ENCODE results near the gene UBE2K. TPM values are rescaled to one million over a fixed set of nuclear protein-coding genes. Genes with fewer than 3 reads are reported as not detected.

UBE2K gene
- total RNA-seq, 2 experiments from 2014 or later, result 60.6 to 69.5 TPM

- Mint-ChIP-seq H3K36me3 (ENCODE audit: low read depth) (peaks cover 8% of the 10 kb centered on the region), H3K9me3 (no peaks in the 10 kb centered on the region), H3K27ac (no peak overlapping the region), H3K27me3 (ENCODE audit: low read depth) (no peaks in the 10 kb centered on the region), H3K4me3 (no peak overlapping the region), H3K4me1 (ENCODE audit: low read depth) (no peaks in the 10 kb centered on the region)
- intact Hi-C loops (cut with micrococcal nuclease), result no loop called here
- DNase-seq, result no peak
- CTCF ChIA-PET, result no interaction called here
These were observed 124.0 kb downstream of the UBE2K start for GRCh38 chr4:39821951-39822350.

DNA sequence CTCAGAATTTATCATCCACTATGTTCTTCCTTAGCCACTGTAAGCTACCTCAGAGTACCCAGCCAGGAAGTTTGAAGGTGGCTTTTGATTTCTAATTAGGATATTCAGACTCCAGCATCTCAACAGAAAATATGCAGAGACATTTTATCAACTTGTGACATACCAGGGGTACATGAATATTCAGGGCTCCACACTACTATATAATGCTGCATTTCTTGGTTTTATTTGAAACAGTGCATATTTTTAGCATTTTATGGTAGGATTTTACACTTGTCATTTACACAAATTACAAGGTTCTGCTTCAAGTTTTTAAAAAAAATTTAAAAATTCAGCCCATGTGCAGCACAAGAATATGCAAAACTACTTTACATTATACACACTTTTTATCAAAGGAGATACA is 124.7 kb downstream of the UBE2K start:
- H3K27me3 Mint-ChIP-seq (ENCODE audit: low read depth), result no peaks in the 10 kb centered on the region
- intact Hi-C loops (cut with micrococcal nuclease), result no loop called here
- no peak for DNase-seq
- no peaks in the 10 kb centered on the region for H3K4me1 Mint-ChIP-seq (ENCODE audit: low read depth)
- H3K27ac Mint-ChIP-seq, result no peak overlapping the region
- CTCF ChIA-PET, result no interaction called here
- peaks cover 8% of the 10 kb centered on the region for H3K36me3 Mint-ChIP-seq (ENCODE audit: low read depth)
- H3K4me3 Mint-ChIP-seq, result no peak overlapping the region
- H3K9me3 Mint-ChIP-seq, result no peaks in the 10 kb centered on the region

DNA sequence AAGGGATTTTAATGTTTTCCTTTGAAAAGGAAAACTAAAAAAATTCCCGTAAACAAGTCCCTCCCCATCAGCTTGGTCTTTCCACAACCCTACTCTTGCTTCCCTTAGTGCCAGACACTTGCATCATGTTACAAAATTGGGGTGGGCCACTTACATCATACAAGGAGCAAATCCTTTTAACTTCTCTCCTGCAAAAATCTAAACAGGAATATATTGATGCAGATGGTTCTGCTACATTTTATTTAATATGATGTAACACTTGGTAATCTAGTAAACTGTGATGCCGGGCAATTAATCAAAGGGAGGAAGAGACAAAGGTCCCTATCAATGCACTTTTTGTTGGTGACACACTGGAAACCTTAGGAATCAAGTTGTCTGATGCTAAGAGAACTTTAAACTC is 125.3 kb downstream of the UBE2K start:
- CTCF ChIA-PET, result no interaction called here
- H3K27me3 Mint-ChIP-seq (ENCODE audit: low read depth), result no peaks in the 10 kb centered on the region
- H3K9me3 Mint-ChIP-seq, result no peaks in the 10 kb centered on the region
- intact Hi-C loops (cut with micrococcal nuclease), result no loop called here
- no peak for DNase-seq
- no peak overlapping the region for H3K4me3 Mint-ChIP-seq
- no peaks in the 10 kb centered on the region for H3K4me1 Mint-ChIP-seq (ENCODE audit: low read depth)
- H3K27ac Mint-ChIP-seq, result peak overlapping the region; percentile 65
- peaks cover 8% of the 10 kb centered on the region for H3K36me3 Mint-ChIP-seq (ENCODE audit: low read depth)

- Mint-ChIP-seq H3K27ac (no peak overlapping the region), H3K36me3 (ENCODE audit: low read depth) (peaks cover 14% of the 10 kb centered on the region), H3K9me3 (no peaks in the 10 kb centered on the region), H3K4me1 (ENCODE audit: low read depth) (no peaks in the 10 kb centered on the region), H3K4me3 (no peak overlapping the region), H3K27me3 (ENCODE audit: low read depth) (no peaks in the 10 kb centered on the region)
- DNase-seq, result no peak
- CTCF ChIA-PET, result no interaction called here
- intact Hi-C loops (cut with micrococcal nuclease), result no loop called here
These were observed 127.2 kb downstream of the UBE2K start for GRCh38 chr4:39825090-39825489.

GRCh38 chr4:39825741-39826231 is 127.8 kb downstream of the UBE2K start:
- Mint-ChIP-seq H3K36me3 (ENCODE audit: low read depth) (peaks cover 15% of the 10 kb centered on the region), H3K4me1 (ENCODE audit: low read depth) (no peaks in the 10 kb centered on the region), H3K27me3 (ENCODE audit: low read depth) (no peaks in the 10 kb centered on the region), H3K4me3 (no peak overlapping the region), H3K9me3 (no peaks in the 10 kb centered on the region), H3K27ac (no peak overlapping the region)
- CTCF ChIA-PET, result no interaction called here
- DNase-seq, result no peak
- intact Hi-C loops (cut with micrococcal nuclease), result no loop called here

Other genes with a start within 250 kb of the UBE2K start
- gene RPL9, start 239.2 kb upstream of the UBE2K start, total RNA-seq, result 1,000 to 10,000 TPM; 2,383 to 2,428 TPM
- gene LIAS, start 239.1 kb upstream of the UBE2K start, total RNA-seq, result 10 to 100 TPM; 30.9 to 31.7 TPM
- gene UGDH, start 170.7 kb upstream of the UBE2K start, total RNA-seq, result 10 to 100 TPM; 11.7 to 14.6 TPM
- 1 to 10 TPM; 2.7 to 3.9 TPM for gene SMIM14, start 59.3 kb upstream of the UBE2K start, total RNA-seq

All from activated naive CD4-positive, alpha-beta T cell treated with anti-CD3 and anti-CD28 coated beads for 36 hours (primary cell).